Fibroblast of the conjunctiva (primary cell): ENCODE results near the gene QPRT.
"Not testable (repeated sequence)": the region's sequence is repeated elsewhere in the genome, so short reads cannot be mapped to it uniquely, and the experiment has no call there.

Experiments
- DNase-seq: peaks from one replicate; pipeline ENCODE4 v3.0.0-alpha.2; 2010; ENCODE audit warnings: low read depth

QPRT gene

GRCh38 chr16:29746518-29746917, 67.5 kb downstream of the QPRT start:
- DNase-seq = not testable (repeated sequence)
